ENCODE data around the gene SH3GL1. TPM values are rescaled to one million over a fixed set of nuclear protein-coding genes. Genes with fewer than 3 reads are reported as not detected.

SH3GL1 gene
- total and polyA plus RNA-seq, 12 donors: 13.1 to 41.8 (median 18.0) TPM

DNA sequence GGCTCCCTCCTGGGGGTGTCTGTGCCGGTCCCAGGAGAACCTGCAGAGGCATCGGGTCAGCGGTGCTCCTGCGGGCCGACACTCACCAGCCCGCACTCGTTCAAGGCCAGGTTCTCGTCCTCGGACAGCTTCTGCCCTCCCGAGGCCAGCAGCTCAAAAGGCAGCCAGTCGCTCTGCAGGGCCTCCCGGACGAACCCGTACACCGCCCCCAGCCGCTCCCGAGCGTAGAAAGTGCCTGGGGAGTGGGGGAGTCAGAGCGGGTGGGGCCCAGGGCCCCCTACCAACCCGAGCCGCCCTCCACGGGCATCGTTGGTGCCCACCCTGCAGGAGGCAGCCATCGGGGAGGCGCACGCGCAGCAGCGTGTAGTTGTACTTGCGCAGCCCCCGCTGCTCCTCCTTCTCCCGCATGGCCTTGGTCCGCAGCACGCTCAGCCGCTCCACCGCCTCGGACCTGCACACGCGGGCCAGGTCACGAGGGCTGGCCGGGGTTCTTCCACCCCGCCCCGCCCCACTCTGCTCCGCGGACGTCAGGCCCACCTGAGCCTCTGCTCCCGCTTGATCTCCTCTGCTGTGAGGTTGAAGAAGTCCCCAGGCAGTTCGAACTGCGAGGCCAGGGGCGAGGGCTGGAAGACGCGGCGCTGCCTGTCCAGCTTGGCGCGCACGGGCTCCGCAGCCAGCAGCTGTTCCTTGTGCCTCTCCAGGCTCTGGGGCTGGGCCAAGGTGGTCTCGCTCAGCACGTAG lies 45.8 kb upstream of the SH3GL1 start:
- Histone ChIP-seq H3K4me3 (no peak overlapping the region), H3K27me3 (no peaks in the 10 kb centered on the region), H3K9me3 (no peaks in the 10 kb centered on the region), H3K36me3 (peaks cover 0 to 74% (median 50%) of the 10 kb centered on the region in 9 donors), H3K4me1 (peaks cover 0 to 14% (median 6%) of the 10 kb centered on the region in 9 donors), H3K27ac (no peak overlapping the region)
- TF ChIP-seq, protein P1, sequence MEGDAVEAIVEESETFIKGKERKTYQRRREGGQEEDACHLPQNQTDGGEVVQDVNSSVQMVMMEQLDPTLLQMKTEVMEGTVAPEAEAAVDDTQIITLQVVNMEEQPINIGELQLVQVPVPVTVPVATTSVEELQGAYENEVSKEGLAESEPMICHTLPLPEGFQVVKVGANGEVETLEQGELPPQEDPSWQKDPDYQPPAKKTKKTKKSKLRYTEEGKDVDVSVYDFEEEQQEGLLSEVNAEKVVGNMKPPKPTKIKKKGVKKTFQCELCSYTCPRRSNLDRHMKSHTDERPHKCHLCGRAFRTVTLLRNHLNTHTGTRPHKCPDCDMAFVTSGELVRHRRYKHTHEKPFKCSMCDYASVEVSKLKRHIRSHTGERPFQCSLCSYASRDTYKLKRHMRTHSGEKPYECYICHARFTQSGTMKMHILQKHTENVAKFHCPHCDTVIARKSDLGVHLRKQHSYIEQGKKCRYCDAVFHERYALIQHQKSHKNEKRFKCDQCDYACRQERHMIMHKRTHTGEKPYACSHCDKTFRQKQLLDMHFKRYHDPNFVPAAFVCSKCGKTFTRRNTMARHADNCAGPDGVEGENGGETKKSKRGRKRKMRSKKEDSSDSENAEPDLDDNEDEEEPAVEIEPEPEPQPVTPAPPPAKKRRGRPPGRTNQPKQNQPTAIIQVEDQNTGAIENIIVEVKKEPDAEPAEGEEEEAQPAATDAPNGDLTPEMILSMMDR (IDR thresholded peaks at IDR 0.05): no peak
- no peak for ATAC-seq
- DNase-seq: no peak
- 91 to 92% methylated on average over 58 of the region's 58 CpGs for WGBS, 2 donors
- intact Hi-C loops (cut with DNase I): no loop called here

DNA sequence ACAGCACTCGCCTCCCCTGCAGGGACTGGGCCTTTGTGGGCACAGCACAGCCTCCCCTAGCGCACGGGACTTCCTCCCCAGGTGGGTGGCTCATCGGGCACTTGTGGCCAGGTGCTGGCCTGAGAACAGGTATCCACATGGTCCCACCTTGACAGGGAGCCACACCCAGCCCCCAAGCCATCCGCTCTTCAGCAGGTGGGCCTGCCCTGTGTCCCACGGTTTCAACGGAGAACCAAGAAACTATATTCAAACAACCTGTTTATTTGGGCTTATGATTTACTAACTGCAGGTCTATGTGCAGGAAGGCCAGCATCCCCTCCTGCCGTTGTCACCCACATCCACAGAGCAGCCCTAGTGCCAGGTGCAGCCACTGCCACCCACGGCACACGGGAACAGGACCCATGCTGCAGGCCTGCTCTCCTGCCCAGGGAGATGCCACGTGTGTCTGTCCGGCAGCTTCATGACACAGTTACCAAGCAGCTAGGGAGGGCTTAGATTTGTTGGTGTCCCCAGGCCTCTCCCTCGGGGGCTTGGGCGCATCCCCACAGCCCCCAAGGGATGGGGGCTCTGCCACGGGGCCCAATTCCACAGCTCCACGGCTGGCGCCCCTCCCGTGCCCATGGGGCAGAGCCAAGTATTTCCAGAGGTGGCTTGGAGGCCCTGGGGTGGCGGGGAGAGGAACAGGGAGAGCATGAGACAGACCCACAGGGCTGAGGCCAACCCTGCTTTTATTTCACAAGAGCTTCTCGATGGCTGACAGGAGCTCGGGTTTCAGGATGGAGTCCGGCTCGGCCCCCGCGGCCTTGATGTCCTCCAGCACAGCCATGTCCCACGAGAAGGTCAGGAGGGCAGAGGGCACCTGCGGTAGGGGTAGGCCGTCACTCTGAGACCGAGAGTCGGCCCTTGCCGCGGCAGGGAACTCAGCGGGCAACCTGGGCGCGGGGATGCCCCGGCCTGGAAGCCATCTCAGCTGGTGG lies 44.7 kb upstream of the SH3GL1 start:
- TF ChIP-seq, protein P1 (IDR thresholded peaks at IDR 0.05): no peak
- ATAC-seq (no peak), DNase-seq (no peak)
- Histone ChIP-seq H3K27me3 (no peaks in the 10 kb centered on the region), H3K36me3 (peaks cover 0 to 66% (median 50%) of the 10 kb centered on the region in 9 donors), H3K9me3 (no peaks in the 10 kb centered on the region), H3K27ac (no peak overlapping the region), H3K4me1 (peaks cover 0 to 14% (median 6%) of the 10 kb centered on the region in 9 donors), H3K4me3 (no peak overlapping the region)
- WGBS, 2 donors: 80% methylated on average over 36 of the region's 36 CpGs
- intact Hi-C loops (cut with DNase I): no loop called here

DNA sequence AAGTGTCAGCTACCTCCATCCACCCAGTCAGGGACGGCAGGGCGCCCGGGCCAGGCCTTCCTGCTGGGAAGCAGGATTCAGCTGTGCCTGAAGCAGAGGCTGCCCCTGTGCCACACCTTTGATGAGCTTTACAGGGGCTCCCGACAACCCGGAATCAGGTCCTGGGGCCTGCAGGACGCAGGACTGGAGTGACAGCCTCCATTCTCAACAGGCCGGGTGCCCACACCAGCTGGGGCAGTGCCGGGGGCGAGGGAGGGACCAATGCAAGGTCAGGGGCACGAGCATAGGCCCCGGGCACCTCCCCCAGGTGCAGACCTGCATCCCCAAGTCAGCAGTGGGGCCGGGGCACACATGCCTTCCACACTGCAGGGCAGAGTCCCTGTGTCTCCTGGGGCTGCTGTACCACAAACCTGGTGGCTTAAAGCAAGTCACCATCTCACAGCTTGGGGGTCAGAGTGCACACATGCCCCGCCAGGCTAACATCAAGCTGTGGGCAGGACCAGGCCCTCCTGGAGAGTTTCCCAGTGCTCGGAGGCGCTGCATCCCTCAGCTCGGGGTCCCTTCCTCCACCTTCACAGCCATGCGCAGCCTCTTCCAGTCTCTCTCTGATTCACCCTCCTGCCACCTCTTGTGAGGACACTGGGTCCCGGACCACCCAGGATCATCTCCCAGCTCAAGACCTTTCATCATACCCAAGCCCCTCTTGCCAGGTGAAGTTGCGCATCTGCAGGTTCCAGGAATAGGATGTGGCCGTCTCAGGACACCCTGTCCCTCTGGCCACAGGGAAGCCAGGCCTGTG lies 43.8 kb upstream of the SH3GL1 start:
- DNase-seq: no peak

More for the DNA sequence above, 43.8 kb upstream of the SH3GL1 start:
- TF ChIP-seq, protein P1 (IDR thresholded peaks at IDR 0.05): no peak
- no peak overlapping the region for H3K27ac ChIP-seq
- H3K36me3 ChIP-seq: peaks cover 0 to 63% (median 44%) of the 10 kb centered on the region in 9 donors
- H3K4me3 ChIP-seq: no peak overlapping the region
- no peaks in the 10 kb centered on the region for H3K9me3 ChIP-seq
- no peaks in the 10 kb centered on the region for H3K27me3 ChIP-seq
- 82 to 85% methylated on average over 20 of the region's 20 CpGs for WGBS, 2 donors
- intact Hi-C loops (cut with DNase I): no loop called here
- no peak for ATAC-seq
- peaks cover 0 to 11% (median 6%) of the 10 kb centered on the region in 9 donors for H3K4me1 ChIP-seq

All from heart right ventricle (tissue), 16 donors.